Endothelial cell of umbilical vein (primary cell): ENCODE data around the gene LPCAT3. TPM values are rescaled to one million over a fixed set of nuclear protein-coding genes. Genes with fewer than 3 reads are reported as not detected.

Source experiments
- BruUV-seq: library from RNA; stranded (reverse); fragments of 400-500 nt; replicated peaks from 2 replicates; lab custom pipeline; 2021; lab: Mats Ljungman, UMichigan
- CTCF ChIA-PET: fragments of 300-600, 350-600 bp; sonication (Branson Sonifier 250); formaldehyde crosslinking; loops from one replicate; lab custom pipeline; 2021; ENCODE audit warnings: antibody characterized with exemption, inconsistent platforms; lab: Charles Lee
- POLR2A ChIA-PET: fragments of 300-600, 350-600 bp; sonication (Branson Sonifier 250); formaldehyde crosslinking; loops from one replicate; lab custom pipeline; 2021; ENCODE audit warnings: antibody characterized with exemption, inconsistent platforms; lab: Charles Lee
- DNase-seq: peaks from one replicate; pipeline ENCODE4 v3.0.0-alpha.2; 2011; ENCODE audit warnings: low read depth, low spot score
- FAIRE-seq: peaks from 2 replicates; lab custom pipeline; 2011; peaks lifted over from hg19 to GRCh38; lab: Jason Lieb, UNC
- H2AFZ ChIP-seq: 2 replicates; pipeline ENCODE4 v1.6.0; 2012; ENCODE audit warnings: low read depth, low read length, control low read depth, inconsistent platforms
- H3K27ac ChIP-seq: 2 replicates; pipeline ENCODE4 v1.5.1; 2011; ENCODE audit warnings: low read depth, mild to moderate bottlenecking, control low read depth, low read length, moderate library complexity; ENCODE audit not compliant: insufficient read depth
- H3K27me3 ChIP-seq, 2 experiments: 2 replicates each; pipeline versions ENCODE4 v1.6.0 to v1.6.1; 2011; ENCODE audit warnings: low read length in 2 of 2, mixed read lengths in 1 of 2; ENCODE audit not compliant: control insufficient read depth in 2 of 2, insufficient read depth in 2 of 2
- H3K36me3 ChIP-seq, 2 experiments: 2 replicates in 1 of 2; 3 replicates in 1 of 2; pipeline ENCODE4 v1.5.1; 2011; ENCODE audit warnings: low read length in 2 of 2, mild to moderate bottlenecking in 1 of 2, moderate library complexity in 1 of 2; ENCODE audit not compliant: control insufficient read depth in 2 of 2, insufficient read depth in 2 of 2; ENCODE audit errors: extremely low read depth in 1 of 2
- H3K4me1 ChIP-seq: 3 replicates; pipeline ENCODE4 v1.5.1; 2011; ENCODE audit warnings: mild to moderate bottlenecking, low read length; ENCODE audit not compliant: control insufficient read depth, insufficient read depth; ENCODE audit errors: extremely low read depth
- H3K4me2 ChIP-seq: 2 replicates; pipeline ENCODE4 v1.6.1; 2011; ENCODE audit warnings: low read length, control low read depth, mixed read lengths; ENCODE audit not compliant: insufficient read depth
- H3K4me3 ChIP-seq, 3 experiments: fragments of 200-600 bp in 1 of 3; sonication (generic), shearing (Covaris generic) in 1 of 3; replicated peaks in 1 of 3; 2 replicates each; pipeline ENCODE4 v1.5.1; 2011 to 2016; ENCODE audit warnings: control low read depth in 3 of 3, low read length in 3 of 3, mild to moderate bottlenecking in 2 of 3, inconsistent platforms in 1 of 3, low read depth in 1 of 3, moderate library complexity in 1 of 3; ENCODE audit not compliant: insufficient read depth in 1 of 3
- H3K79me2 ChIP-seq: 2 replicates; pipeline ENCODE4 v1.6.0; 2012; ENCODE audit warnings: low read length, inconsistent platforms; ENCODE audit not compliant: control insufficient read depth, insufficient read depth
- H3K9ac ChIP-seq: replicated peaks from 2 replicates; pipeline ENCODE3; 2011; ENCODE audit warnings: low read length, control low read depth; ENCODE audit not compliant: insufficient read depth; ENCODE audit errors: extremely low read depth
- H3K9me1 ChIP-seq: replicated peaks from 3 replicates; pipeline ENCODE4 v1.6.0; 2011; ENCODE audit warnings: mild to moderate bottlenecking, low read length; ENCODE audit not compliant: control insufficient read depth, insufficient read depth; ENCODE audit errors: extremely low read depth
- H3K9me3 ChIP-seq: replicated peaks from 2 replicates; pipeline ENCODE4 v1.5.1; 2012; ENCODE audit warnings: low read length, inconsistent platforms; ENCODE audit not compliant: control insufficient read depth, insufficient read depth
- H4K20me1 ChIP-seq: replicated peaks from 2 replicates; pipeline ENCODE3; 2011; ENCODE audit warnings: mild to moderate bottlenecking, low read length; ENCODE audit not compliant: control insufficient read depth, insufficient read depth; ENCODE audit errors: extremely low read depth
- EZH2 ChIP-seq: IDR thresholded peaks from 2 replicates; pipeline ENCODE4 v1.6.1; 2012; ENCODE audit warnings: borderline replicate concordance, low read depth, mild to moderate bottlenecking, moderate library complexity, low read length, inconsistent platforms; ENCODE audit not compliant: severe bottlenecking
- FOS ChIP-seq: IDR thresholded peaks from 2 replicates; pipeline ENCODE4 v1.6.1; 2011; ENCODE audit warnings: mild to moderate bottlenecking, low read length, moderate library complexity, borderline replicate concordance; ENCODE audit not compliant: insufficient read depth
- GATA2 ChIP-seq: IDR thresholded peaks from 2 replicates; pipeline ENCODE4 v1.7.0; 2011; ENCODE audit warnings: low read depth, mild to moderate bottlenecking, moderate library complexity, mixed read lengths, low read length; ENCODE audit not compliant: insufficient read length, insufficient read depth
- JUN ChIP-seq: IDR thresholded peaks from 2 replicates; pipeline ENCODE4 v1.6.1; 2011; ENCODE audit warnings: borderline replicate concordance, low read depth; ENCODE audit not compliant: insufficient read length, insufficient read depth
- MYC ChIP-seq: IDR thresholded peaks from one replicate; pipeline ENCODE4 v1.6.1; 2011; ENCODE audit warnings: mild to moderate bottlenecking, low read depth, low read length
- POLR2A ChIP-seq: IDR thresholded peaks from 2 replicates; pipeline ENCODE4 v1.6.1; 2012; ENCODE audit warnings: low read depth, mild to moderate bottlenecking, control low read depth, low read length
- POLR2AphosphoS5 ChIP-seq: IDR thresholded peaks from 2 replicates; pipeline ENCODE4 v1.6.1; 2012; ENCODE audit warnings: low read depth, mild to moderate bottlenecking, control low read depth, low read length, moderate library complexity; ENCODE audit not compliant: insufficient read depth
- dilution Hi-C: fragments of 300-500 bp; cut with MboI; formaldehyde crosslinking; loops from one replicate; pipeline ENCODE4 v1.15.0; 2019; ENCODE audit warnings: low sequenced_read_pairs; ENCODE audit not compliant: extremely low pct_ligation_motif_present
- intact Hi-C: fragments of 100-400 bp; cut with micrococcal nuclease; formaldehyde crosslinking; loops from one replicate; pipeline ENCODE4 v1.10.0; 2022
- polyA plus RNA-seq, 4 experiments: library from polyadenylated mRNA; depleted of rRNA in 3 of 4; stranded (reverse) in 3 of 4; unstranded in 1 of 4; fragments of >200 nt; gene quantifications; 2 replicates each; pipeline versions ENCODE4 v1.2.1 to v1.2.3, GENCODE V29; 2011 to 2012; ENCODE audit warnings: missing spikeins in 1 of 4
- total RNA-seq: library from RNA; stranded (reverse); gene quantifications from 2 replicates; pipeline ENCODE4 v1.2.3, GENCODE V29; 2021
- TF ChIP-seq, protein P1 (sequence below), 2 donors: IDR thresholded peaks; 1 replicate in 1 of 2; 2 replicates in 1 of 2; pipeline ENCODE4 v1.5.1; 2011; ENCODE audit warnings: low read length in 2 of 2, mild to moderate bottlenecking in 2 of 2, moderate library complexity in 2 of 2, control low read depth in 1 of 2, inconsistent platforms in 1 of 2, low read depth in 1 of 2; ENCODE audit not compliant: insufficient read depth in 1 of 2; ENCODE audit errors: extremely low read depth in 1 of 2
- TF ChIP-seq, protein P2 (sequence below): IDR thresholded peaks from 2 replicates; pipeline ENCODE4 v1.6.1; 2011; ENCODE audit not compliant: insufficient read depth, insufficient read length

LPCAT3 gene
- total and polyA plus RNA-seq, 2 donors (not counting 3 experiments of a cell fraction or from before 2014, with no cell fraction given) = 29.5 to 36.0 TPM

- FAIRE-seq (no peak), DNase-seq (no peak)
- Histone ChIP-seq H3K27ac (no peak overlapping the region), H4K20me1 (no peaks in the 10 kb centered on the region), H3K4me3 (no peak overlapping the region), H3K79me2 (no peaks in the 10 kb centered on the region), H2AFZ (no peak overlapping the region), H3K36me3 (peaks cover 0 to 2% of the 10 kb centered on the region in 2 experiments), H3K4me1 (peaks cover 4% of the 10 kb centered on the region), H3K9me3 (no peaks in the 10 kb centered on the region), H3K9ac (no peak overlapping the region), H3K27me3 (no peaks in the 10 kb centered on the region), H3K4me2 (no peak overlapping the region), H3K9me1 (no peaks in the 10 kb centered on the region)
- TF ChIP-seq JUN = no peak
- no TSS peak for BruUV-seq
- ChIA-PET CTCF (no interaction called here), POLR2A (no interaction called here)
- intact Hi-C loops = no loop called here
- dilution Hi-C loops = no loop called here
Measured at GRCh38 chr12:7008864-7009263, 9.4 kb downstream of the LPCAT3 start.

DNA sequence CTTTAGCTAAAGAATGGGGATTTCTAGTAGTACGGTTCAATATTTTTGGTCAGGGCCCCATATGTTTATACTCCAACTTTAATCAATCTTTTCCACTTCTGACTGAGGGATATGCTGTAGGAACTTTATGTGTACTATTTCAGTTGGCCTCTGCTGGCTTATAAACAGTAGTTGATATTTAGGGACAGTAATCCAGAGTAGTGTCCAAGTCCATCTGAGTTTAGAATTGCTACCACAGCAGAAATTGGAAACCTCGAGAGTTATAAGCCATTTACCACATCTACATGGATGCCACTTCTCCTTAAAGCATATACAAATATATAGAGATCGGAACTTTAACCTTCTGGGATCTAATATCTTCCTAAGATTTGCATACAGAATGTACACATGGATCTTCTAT lies 11.6 kb downstream of the LPCAT3 start:
- FAIRE-seq (no peak), DNase-seq (no peak)
- no TSS peak for BruUV-seq
- peaks cover 4% of the 10 kb centered on the region for H3K4me1 ChIP-seq
- CTCF ChIA-PET = interaction anchor here (1.9 kb wide), 1 partner anchor 14 kb away, joined by 5 read pairs; no protein-coding TSS in a partner anchor
- H3K4me2 ChIP-seq = no peak overlapping the region
- TF ChIP-seq, protein P1, sequence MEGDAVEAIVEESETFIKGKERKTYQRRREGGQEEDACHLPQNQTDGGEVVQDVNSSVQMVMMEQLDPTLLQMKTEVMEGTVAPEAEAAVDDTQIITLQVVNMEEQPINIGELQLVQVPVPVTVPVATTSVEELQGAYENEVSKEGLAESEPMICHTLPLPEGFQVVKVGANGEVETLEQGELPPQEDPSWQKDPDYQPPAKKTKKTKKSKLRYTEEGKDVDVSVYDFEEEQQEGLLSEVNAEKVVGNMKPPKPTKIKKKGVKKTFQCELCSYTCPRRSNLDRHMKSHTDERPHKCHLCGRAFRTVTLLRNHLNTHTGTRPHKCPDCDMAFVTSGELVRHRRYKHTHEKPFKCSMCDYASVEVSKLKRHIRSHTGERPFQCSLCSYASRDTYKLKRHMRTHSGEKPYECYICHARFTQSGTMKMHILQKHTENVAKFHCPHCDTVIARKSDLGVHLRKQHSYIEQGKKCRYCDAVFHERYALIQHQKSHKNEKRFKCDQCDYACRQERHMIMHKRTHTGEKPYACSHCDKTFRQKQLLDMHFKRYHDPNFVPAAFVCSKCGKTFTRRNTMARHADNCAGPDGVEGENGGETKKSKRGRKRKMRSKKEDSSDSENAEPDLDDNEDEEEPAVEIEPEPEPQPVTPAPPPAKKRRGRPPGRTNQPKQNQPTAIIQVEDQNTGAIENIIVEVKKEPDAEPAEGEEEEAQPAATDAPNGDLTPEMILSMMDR (IDR thresholded peaks at IDR 0.05; ENCODE audit: extremely low read depth in 1 of 2, insufficient read depth in 1 of 2, low read depth in 1 of 2, low read length in 2 of 2) = no peak
- TF ChIP-seq GATA2 = no peak
- no peak for TF ChIP-seq POLR2A
- TF ChIP-seq EZH2 = no peak
- no peak for TF ChIP-seq JUN
- TF ChIP-seq POLR2AphosphoS5 = no peak
- TF ChIP-seq, protein P2, sequence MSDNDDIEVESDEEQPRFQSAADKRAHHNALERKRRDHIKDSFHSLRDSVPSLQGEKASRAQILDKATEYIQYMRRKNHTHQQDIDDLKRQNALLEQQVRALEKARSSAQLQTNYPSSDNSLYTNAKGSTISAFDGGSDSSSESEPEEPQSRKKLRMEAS = no peak
- TF ChIP-seq FOS = no peak
- no peak for TF ChIP-seq MYC
- no peaks in the 10 kb centered on the region for H4K20me1 ChIP-seq
- no peak overlapping the region for H3K4me3 ChIP-seq
- no peak overlapping the region for H3K9ac ChIP-seq
- H3K9me3 ChIP-seq = no peaks in the 10 kb centered on the region
- H3K27ac ChIP-seq = no peak overlapping the region
- H3K9me1 ChIP-seq = no peaks in the 10 kb centered on the region
- dilution Hi-C loops = no loop called here
- peaks cover 0 to 2% of the 10 kb centered on the region in 2 experiments for H3K36me3 ChIP-seq
- H3K27me3 ChIP-seq = no peaks in the 10 kb centered on the region
- no peaks in the 10 kb centered on the region for H3K79me2 ChIP-seq
- no peak overlapping the region for H2AFZ ChIP-seq
- POLR2A ChIA-PET = no interaction called here
- intact Hi-C loops = no loop called here
